Measurements from ENCODE around the gene NFE2L1.
A peak's percentile ranks its signal among the peaks of the same experiment; 100 is the strongest.

Gene NFE2L1

GRCh38 chr17:48081858-48082257, 33.7 kb downstream of the NFE2L1 start:
- Histone ChIP-seq H3K27me3 (no peaks in the 10 kb centered on the region), H3K9ac (no peak overlapping the region), H3K4me1 (peaks cover 4 to 13% (median 12%) of the 10 kb centered on the region in 10 experiments; a peak in 16 of 20 replicates), H3K36me3 (peaks cover under 1 to 36% (median 18%) of the 10 kb centered on the region in 11 experiments; a peak in 20 of 22 replicates), H3K4me3 (no peak overlapping the region), H4K20me1 (peaks cover 56 to 100% (median 94%) of the 10 kb centered on the region in 11 experiments; a peak in 21 of 22 replicates), H3K4me2 (no peak overlapping the region), H3K27ac (no peak overlapping the region), H3K9me3 (replicated peaks in 1 of 11) (no peaks in the 10 kb centered on the region)
- TF ChIP-seq Cebpa-rat (IDR thresholded peaks at IDR 0.05), result no peak

- Histone ChIP-seq H3K4me2 (no peak overlapping the region), H3K27me3 (no peaks in the 10 kb centered on the region), H3K9me3 (replicated peaks in 1 of 11) (no peaks in the 10 kb centered on the region), H3K36me3 (peaks cover 5 to 25% (median 17%) of the 10 kb centered on the region in 11 experiments; a peak in 14 of 22 replicates), H3K9ac (peak overlapping the region in 1 of 11 experiments; percentile 31; a peak in 1 of 22 replicates), H3K4me1 (peaks cover 0 to 13% (median 12%) of the 10 kb centered on the region in 10 experiments; a peak in 15 of 20 replicates), H3K4me3 (no peak overlapping the region), H3K27ac (no peak overlapping the region), H4K20me1 (peaks cover 66 to 100% (median 93%) of the 10 kb centered on the region in 11 experiments; a peak in 21 of 22 replicates)
- TF ChIP-seq Cebpa-rat (IDR thresholded peaks at IDR 0.05), result no peak
Observed at GRCh38 chr17:48084932-48085331, 36.8 kb downstream of the NFE2L1 start.

GRCh38 chr17:48093341-48094045, 45.3 kb downstream of the NFE2L1 start:
- peaks cover 56 to 100% (median 97%) of the 10 kb centered on the region in 11 experiments; a peak in 20 of 22 replicates for H4K20me1 ChIP-seq
- no peak overlapping the region for H3K9ac ChIP-seq
- no peak for TF ChIP-seq Cebpa-rat (IDR thresholded peaks at IDR 0.05)
- H3K4me1 ChIP-seq, result peaks cover 12 to 31% (median 18%) of the 10 kb centered on the region in 10 experiments; a peak in 19 of 20 replicates
- H3K27me3 ChIP-seq, result no peaks in the 10 kb centered on the region
- H3K4me2 ChIP-seq, result no peak overlapping the region
- H3K4me3 ChIP-seq, result no peak overlapping the region
- H3K27ac ChIP-seq, result no peak overlapping the region
- peaks cover 48 to 88% (median 55%) of the 10 kb centered on the region in 11 experiments for H3K36me3 ChIP-seq
- no peaks in the 10 kb centered on the region for H3K9me3 ChIP-seq (replicated peaks in 1 of 11)

GRCh38 chr17:48095611-48096010, 47.5 kb downstream of the NFE2L1 start:
- no peak overlapping the region for H3K4me3 ChIP-seq
- H3K27me3 ChIP-seq, result no peaks in the 10 kb centered on the region
- peak overlapping the region in 2 of 11 experiments; percentile 14 to 34; a peak in 3 of 22 replicates for H3K4me2 ChIP-seq
- peaks cover 41 to 68% (median 52%) of the 10 kb centered on the region in 11 experiments for H3K36me3 ChIP-seq
- H3K4me1 ChIP-seq, result peaks cover 30 to 51% (median 35%) of the 10 kb centered on the region in 10 experiments
- H3K9ac ChIP-seq, result no peak overlapping the region
- H4K20me1 ChIP-seq, result peaks cover 55 to 100% (median 99%) of the 10 kb centered on the region in 11 experiments; a peak in 20 of 22 replicates
- H3K27ac ChIP-seq, result no peak overlapping the region
- H3K9me3 ChIP-seq (replicated peaks in 1 of 11), result no peaks in the 10 kb centered on the region
- TF ChIP-seq Cebpa-rat (IDR thresholded peaks at IDR 0.05), result no peak

GRCh38 chr17:48100160-48100559, 52.0 kb downstream of the NFE2L1 start:
- H4K20me1 ChIP-seq, result peaks cover 31 to 58% (median 55%) of the 10 kb centered on the region in 11 experiments; a peak in 20 of 22 replicates
- H3K27me3 ChIP-seq, result no peaks in the 10 kb centered on the region
- H3K36me3 ChIP-seq, result peaks cover 11 to 25% (median 19%) of the 10 kb centered on the region in 11 experiments; a peak in 19 of 22 replicates
- H3K4me3 ChIP-seq, result peak overlapping the region; percentile 73 to 92 (median 80)
- H3K9me3 ChIP-seq (replicated peaks in 1 of 11), result peaks cover 3 to 22% (median 10%) of the 10 kb centered on the region in 11 experiments; a peak in 16 of 22 replicates
- no peak for TF ChIP-seq Cebpa-rat (IDR thresholded peaks at IDR 0.05)
- H3K27ac ChIP-seq, result peak overlapping the region in 9 of 11 experiments; percentile 64 to 89 (median 84); a peak in 15 of 22 replicates
- peaks cover 53 to 78% (median 63%) of the 10 kb centered on the region in 10 experiments for H3K4me1 ChIP-seq
- peak overlapping the region; percentile 75 to 91 (median 82) for H3K9ac ChIP-seq
- peak overlapping the region; percentile 83 to 95 (median 91) for H3K4me2 ChIP-seq

GRCh38 chr17:48100591-48101011, 52.4 kb downstream of the NFE2L1 start:
- peaks cover 53 to 78% (median 63%) of the 10 kb centered on the region in 10 experiments for H3K4me1 ChIP-seq
- H3K9ac ChIP-seq, result peak overlapping the region; percentile 75 to 91 (median 82)
- peak overlapping the region; percentile 83 to 95 (median 91) for H3K4me2 ChIP-seq
- TF ChIP-seq Cebpa-rat (IDR thresholded peaks at IDR 0.05), result no peak
- H3K9me3 ChIP-seq (replicated peaks in 1 of 11), result peaks cover 3 to 22% (median 10%) of the 10 kb centered on the region in 11 experiments; a peak in 16 of 22 replicates
- H3K27ac ChIP-seq, result peak overlapping the region; percentile 57 to 89 (median 84); a peak in 20 of 22 replicates
- no peaks in the 10 kb centered on the region for H3K27me3 ChIP-seq
- H4K20me1 ChIP-seq, result peaks cover 29 to 54% (median 51%) of the 10 kb centered on the region in 11 experiments; a peak in 20 of 22 replicates
- H3K36me3 ChIP-seq, result peaks cover 7 to 20% (median 15%) of the 10 kb centered on the region in 11 experiments; a peak in 18 of 22 replicates
- peak overlapping the region; percentile 73 to 92 (median 80) for H3K4me3 ChIP-seq

- peaks cover 24 to 48% (median 45%) of the 10 kb centered on the region in 11 experiments; a peak in 20 of 22 replicates for H4K20me1 ChIP-seq
- no peaks in the 10 kb centered on the region for H3K27me3 ChIP-seq
- no peak for TF ChIP-seq Cebpa-rat (IDR thresholded peaks at IDR 0.05)
- peak within 1 kb of the TSS; percentile 57 to 89 (median 84) for H3K27ac ChIP-seq
- H3K9me3 ChIP-seq (replicated peaks in 1 of 11), result peaks cover 3 to 22% (median 10%) of the 10 kb centered on the region in 11 experiments; a peak in 16 of 22 replicates
- H3K4me3 ChIP-seq, result peak within 1 kb of the TSS; percentile 73 to 92 (median 80)
- H3K36me3 ChIP-seq, result peaks cover 2 to 15% (median 9%) of the 10 kb centered on the region in 11 experiments; a peak in 13 of 22 replicates
- peak within 1 kb of the TSS; percentile 83 to 95 (median 91) for H3K4me2 ChIP-seq
- H3K9ac ChIP-seq, result peak within 1 kb of the TSS; percentile 75 to 91 (median 82)
- H3K4me1 ChIP-seq, result peaks cover 52 to 81% (median 65%) of the 10 kb centered on the region in 10 experiments
Observed at GRCh38 chr17:48101012-48101720, 53.0 kb downstream of the NFE2L1 start, which contains the start of gene CBX1. TSS of gene CBX1 (minus strand) at chr17:48101478. CDS start at chr17:48077004, 24,474 bp downstream.

Data from BLaER1 treated with 17β-estradiol and CSF1 and Interleukin-3, amounts not matched to agents 10 nM and 100 nM (cell line).